HL-60 (cell line): Measurements from ENCODE around the gene C2orf15.

Experiments
- DNase-seq, 2 experiments: peaks; one replicate each; pipeline ENCODE4 v3.0.0-alpha.2; 2010 to 2020; ENCODE audit warnings: low read depth in 1 of 2, low spot score in 1 of 2
- H3K27ac ChIP-seq: fragments of 250-450 bp; sonication (Bioruptor Pico); replicated peaks from 2 replicates; pipeline ENCODE4 v1.5.1; 2020; ENCODE audit warnings: mild to moderate bottlenecking, moderate library complexity
- H3K27me3 ChIP-seq: fragments of 250-450 bp; sonication (Bioruptor Pico); 2 replicates; pipeline ENCODE4 v1.5.1; 2021; ENCODE audit warnings: mild to moderate bottlenecking, moderate library complexity; ENCODE audit not compliant: insufficient read depth, poor library complexity, severe bottlenecking
- H3K4me3 ChIP-seq: replicated peaks from 2 replicates; pipeline ENCODE4 v1.5.1; 2011; ENCODE audit warnings: mild to moderate bottlenecking, control low read depth, low read length; ENCODE audit not compliant: insufficient read depth
- CTCF ChIP-seq: IDR thresholded peaks from one replicate; pipeline ENCODE4 v1.5.1; 2011; ENCODE audit warnings: low read length, control low read depth, inconsistent platforms; ENCODE audit not compliant: insufficient read depth
- GABPA ChIP-seq: IDR thresholded peaks from 2 replicates; pipeline ENCODE4 v1.6.1; 2012; ENCODE audit warnings: low read depth
- POLR2AphosphoS5 ChIP-seq: IDR thresholded peaks from 2 replicates; pipeline ENCODE4 v1.6.1; 2012; ENCODE audit warnings: low read depth
- REST ChIP-seq: IDR thresholded peaks from 2 replicates; pipeline ENCODE4 v1.6.1; 2012; ENCODE audit warnings: low read depth; ENCODE audit not compliant: insufficient replicate concordance
- SPI1 ChIP-seq: IDR thresholded peaks from 2 replicates; pipeline ENCODE4 v1.6.1; 2012; ENCODE audit warnings: low read depth, mild to moderate bottlenecking, borderline replicate concordance

Gene C2orf15

GRCh38 chr2:99104006-99104405 lies 37.5 kb upstream of the C2orf15 start:
- no peaks in the 10 kb centered on the region for H3K27me3 ChIP-seq
- H3K4me3 ChIP-seq: no peak overlapping the region
- no peak overlapping the region for H3K27ac ChIP-seq
- TF ChIP-seq GABPA: no peak
- TF ChIP-seq REST: no peak
- no peak for TF ChIP-seq SPI1
- TF ChIP-seq POLR2AphosphoS5: no peak
- TF ChIP-seq CTCF: no peak
- no peak for DNase-seq

GRCh38 chr2:99106913-99107312 lies 34.6 kb upstream of the C2orf15 start:
- Histone ChIP-seq H3K4me3 (no peak overlapping the region), H3K27ac (no peak overlapping the region), H3K27me3 (no peaks in the 10 kb centered on the region)
- no peak for TF ChIP-seq CTCF
- TF ChIP-seq REST: no peak
- no peak for TF ChIP-seq POLR2AphosphoS5
- TF ChIP-seq GABPA: no peak
- TF ChIP-seq SPI1: no peak
- no peak for DNase-seq

- Histone ChIP-seq H3K4me3 (no peak overlapping the region), H3K27me3 (no peaks in the 10 kb centered on the region), H3K27ac (no peak overlapping the region)
- TF ChIP-seq REST (no peak), CTCF (no peak), GABPA (no peak), SPI1 (no peak), POLR2AphosphoS5 (no peak)
- no peak for DNase-seq
Measured at GRCh38 chr2:99111236-99111635, 30.3 kb upstream of the C2orf15 start.
